K562 (cell line): Measurements from ENCODE around the gene TMC2. TPM values are rescaled to one million over a fixed set of nuclear protein-coding genes. Genes with fewer than 3 reads are reported as not detected.
"Not testable (repeated sequence)": the region's sequence is repeated elsewhere in the genome, so short reads cannot be mapped to it uniquely, and the experiment has no call there.

Source experiments
- ATAC-seq: fragments of 200-7000 bp; cut with Tn5 transposase; 3 replicates; pipeline ENCODE4 v1.9.1; 2020; ENCODE audit warnings: moderate library complexity
- BruUV-seq: library from RNA; stranded (reverse); fragments of 400-500 nt; replicated peaks from 2 replicates; lab custom pipeline; 2021; lab: Mats Ljungman, UMichigan
- CTCF ChIA-PET: fragments of 300-600 bp; formaldehyde crosslinking; extraction: SDS; loops from one replicate; lab custom pipeline; 2021; ENCODE audit warnings: low intra/inter-chr PET ratio; lab: Yijun Ruan, JAX
- POLR2A ChIA-PET: fragments of 300-600, 350-650 bp; sonication (Branson Sonifier 250); formaldehyde crosslinking; extraction: SDS; loops from one replicate; lab custom pipeline; 2021; ENCODE audit warnings: antibody characterized with exemption, inconsistent platforms; lab: Yijun Ruan, JAX
- DNase-seq, 4 experiments: peaks; one replicate each; pipeline versions ENCODE4 v3.0.0 to v3.0.0-alpha.2; 2011 to 2018; ENCODE audit warnings: low spot score in 3 of 4, mixed read lengths in 3 of 4; ENCODE audit errors: extremely low read depth in 1 of 4
- FAIRE-seq: peaks from 2 replicates; lab custom pipeline; 2011; peaks lifted over from hg19 to GRCh38; lab: Jason Lieb, UNC
- H2AFZ ChIP-seq: 2 replicates; pipeline ENCODE4 v1.6.0; 2011; ENCODE audit warnings: low read depth, low read length, control low read depth, inconsistent platforms
- H3K27ac ChIP-seq: fragments of 200-600 bp; 3 replicates; pipeline ENCODE4 v1.8.0; 2011; ENCODE audit warnings: low read depth, mild to moderate bottlenecking, control low read depth, inconsistent platforms, low read length, moderate library complexity, mixed read lengths; ENCODE audit errors: extremely low read depth
- H3K27me3 ChIP-seq, 2 experiments: fragments of 300-600 bp in 1 of 2; 2 replicates in 1 of 2; 3 replicates in 1 of 2; pipeline versions ENCODE4 v1.6.0 to v1.8.0; 2011; ENCODE audit warnings: inconsistent platforms in 2 of 2, low read length in 2 of 2, mild to moderate bottlenecking in 1 of 2, mixed read lengths in 1 of 2, moderate library complexity in 1 of 2; ENCODE audit not compliant: control insufficient read depth in 2 of 2, insufficient read depth in 2 of 2
- H3K36me3 ChIP-seq: fragments of 300-600 bp; 3 replicates; pipeline ENCODE4 v1.8.0; 2011; ENCODE audit warnings: mild to moderate bottlenecking, low read length, inconsistent platforms; ENCODE audit not compliant: control insufficient read depth, insufficient read depth
- H3K4me1 ChIP-seq, 2 experiments: fragments of 200-600 bp in 1 of 2; replicated peaks in 1 of 2; 2 replicates in 1 of 2; 3 replicates in 1 of 2; pipeline versions ENCODE4 v1.5.1 to v1.8.0; 2011; ENCODE audit warnings: inconsistent platforms in 2 of 2, low read length in 2 of 2, mild to moderate bottlenecking in 1 of 2, mixed read lengths in 1 of 2, moderate library complexity in 1 of 2; ENCODE audit not compliant: control insufficient read depth in 2 of 2, insufficient read depth in 2 of 2
- H3K4me2 ChIP-seq: 2 replicates; pipeline ENCODE4 v1.6.1; 2011; ENCODE audit warnings: low read length, control low read depth, inconsistent platforms, mixed read lengths; ENCODE audit not compliant: insufficient read depth
- H3K4me3 ChIP-seq: fragments of 200-600 bp; sonication (generic), shearing (Covaris generic); 2 replicates; pipeline ENCODE4 v1.5.1; 2016; ENCODE audit warnings: control low read depth, inconsistent platforms
- H3K79me2 ChIP-seq: fragments of 200-600 bp; 3 replicates; pipeline ENCODE4 v1.8.0; 2011; ENCODE audit warnings: low read length, inconsistent platforms; ENCODE audit not compliant: control insufficient read depth, insufficient read depth
- H3K9ac ChIP-seq, 2 experiments: 2 replicates each; pipeline versions ENCODE4 v1.6.0 to v1.6.1; 2011; ENCODE audit warnings: low read depth in 2 of 2, low read length in 2 of 2, control low read depth in 1 of 2, inconsistent platforms in 1 of 2, mild to moderate bottlenecking in 1 of 2, mixed read lengths in 1 of 2; ENCODE audit not compliant: insufficient read depth in 1 of 2
- H3K9me1 ChIP-seq: one replicate; pipeline ENCODE4 v1.6.0; 2011; ENCODE audit warnings: inconsistent platforms, mild to moderate bottlenecking, low read length, moderate library complexity; ENCODE audit not compliant: control insufficient read depth, insufficient read depth
- H3K9me3 ChIP-seq: replicated peaks from 2 replicates; pipeline ENCODE4 v1.5.1; 2011; ENCODE audit warnings: low read depth, low read length, inconsistent platforms; ENCODE audit not compliant: control insufficient read depth, insufficient read depth
- H4K20me1 ChIP-seq: replicated peaks from 2 replicates; pipeline ENCODE4 v1.6.1; 2011; ENCODE audit warnings: low read length, inconsistent platforms, mixed read lengths; ENCODE audit not compliant: control insufficient read depth, insufficient read depth
- EP300 ChIP-seq: IDR thresholded peaks from 2 replicates; pipeline ENCODE4 v1.6.1; 2012; ENCODE audit warnings: low read length, improper control_type of control experiment
- MAZ ChIP-seq, 2 experiments: fragments of 450-650 bp in 1 of 2; sonication (generic) in 1 of 2; formaldehyde crosslinking; IDR thresholded peaks in 1 of 2; conservative IDR thresholded peaks in 1 of 2; 2 replicates each; pipeline versions ENCODE4 v1.4.0 to v1.5.0; 2020; ENCODE audit warnings: mild to moderate bottlenecking in 1 of 2, missing genetic modification reagents in 1 of 2
- NFIC ChIP-seq: fragments of 450-650 bp; IDR thresholded peaks from 2 replicates; pipeline ENCODE4 v1.6.1; 2017; ENCODE audit warnings: mild to moderate bottlenecking, inconsistent platforms
- TAF1 ChIP-seq: IDR thresholded peaks from 2 replicates; pipeline ENCODE4 v1.6.1; 2011; ENCODE audit warnings: mild to moderate bottlenecking, low read length, moderate library complexity; ENCODE audit not compliant: insufficient read depth, control insufficient read depth, severe bottlenecking; ENCODE audit errors: extremely low read depth
- ZFP36 ChIP-seq: fragments of 150-350 bp; IDR thresholded peaks from 2 replicates; pipeline ENCODE4 v1.6.1; 2018; ENCODE audit warnings: low read length, low read depth; ENCODE audit not compliant: partially characterized antibody
- ZNF436 ChIP-seq: fragments of 250-450, 450-650 bp; sonication (Bioruptor Pico); formaldehyde crosslinking; IDR thresholded peaks from 2 replicates; pipeline ENCODE4 v1.7.0; 2020; ENCODE audit warnings: mild to moderate bottlenecking
- WGBS: fragments of 100-300 bp; shearing (Covaris generic); methylation state at CpG from one replicate; pipeline ENCODE4 v1.1.6; 2016; ENCODE audit warnings: low coverage, mixed read lengths; ENCODE audit not compliant: insufficient coverage; ENCODE audit errors: missing lambda C conversion rate; 5-methylcytosine and 5-hydroxymethylcytosine counted together
- in situ Hi-C: fragments of 300-500 bp; cut with MboI; formaldehyde crosslinking; loops from 4 replicates; pipeline ENCODE4 v1.15.0; 2018; ENCODE audit warnings: inconsistent platforms, mixed read lengths
- intact Hi-C: fragments of 100-400 bp; cut with micrococcal nuclease; formaldehyde crosslinking; loops from 2 replicates; pipeline ENCODE4 v1.14.2; 2022
- polyA plus RNA-seq, 8 experiments: library from polyadenylated mRNA; depleted of rRNA in 4 of 8; stranded (reverse) in 5 of 8; unstranded in 3 of 8; fragments of >200 nt; fragmentation: Nextera tagmentation in 2 of 8; fragmentation: Illumina TruSeq in 1 of 8; extraction: Ambion mirVana in 2 of 8; extraction: Trizol in 1 of 8; gene quantifications; 2 replicates each; pipeline versions ENCODE4 v1.2.1 to v1.2.3, GENCODE V29; 2011 to 2014; ENCODE audit warnings: inconsistent platforms in 1 of 8, missing spikeins in 1 of 8
- total RNA-seq, 7 experiments: library from RNA; depleted of rRNA in 6 of 7; stranded (reverse); fragments of >200 nt in 6 of 7; fragmentation: Illumina TruSeq in 2 of 7; extraction: Trizol in 2 of 7; gene quantifications; 2 replicates each; pipeline versions ENCODE4 v1.2.1 to v1.2.3, GENCODE V29; 2011 to 2021; ENCODE audit warnings: low replicate concordance in 1 of 7

Gene TMC2
- total and polyA plus RNA-seq, 9 of the 15 experiments (the other 6 are each of a cell fraction or from before 2014, with no cell fraction given), result not detected

DNA sequence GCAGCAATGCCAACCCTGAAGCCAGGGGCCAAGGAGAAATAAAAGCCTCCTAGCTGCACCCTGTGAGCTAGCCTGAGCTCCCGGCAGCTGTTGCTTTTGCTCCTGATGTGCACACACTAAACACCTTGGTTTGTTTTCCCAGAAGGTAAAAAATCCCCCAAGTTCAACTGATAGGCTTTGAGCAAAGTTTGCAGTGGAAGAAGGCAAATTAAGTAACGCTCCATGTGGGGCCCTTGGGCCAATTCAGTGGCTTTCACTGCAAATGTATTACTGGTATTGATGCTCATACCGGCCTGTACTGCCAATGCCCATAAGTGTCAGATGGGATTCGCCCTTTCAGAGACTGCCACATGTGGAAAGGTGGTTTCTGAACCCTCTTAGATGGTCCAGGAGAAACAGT, 137.1 kb downstream of the TMC2 start:
- Histone ChIP-seq H3K9me3 (no peaks in the 10 kb centered on the region), H3K79me2 (no peaks in the 10 kb centered on the region), H3K36me3 (no peaks in the 10 kb centered on the region), H3K4me2 (no peak overlapping the region), H3K9ac (no peak overlapping the region), H2AFZ (no peak overlapping the region), H3K4me1 (no peaks in the 10 kb centered on the region; a peak in 1 of 5 replicates), H3K9me1 (no peaks in the 10 kb centered on the region), H3K4me3 (no peak overlapping the region), H3K27ac (no peak overlapping the region), H3K27me3 (no peaks in the 10 kb centered on the region; a peak in 1 of 5 replicates), H4K20me1 (no peaks in the 10 kb centered on the region)
- BruUV-seq, result no TSS peak
- no peak for FAIRE-seq
- DNase-seq, result no peak
- intact Hi-C loops (no loop called here), in situ Hi-C loops (no loop called here)
- CTCF ChIA-PET, result interaction anchor here (0.6 to 1.3 kb wide), 5 partner anchors 27 to 1645 kb away, joined by 3 to 6 read pairs (median 5); no protein-coding TSS in a partner anchor
- 7% methylated on average over 3 of the region's 4 CpGs for WGBS
- ATAC-seq, result no peak
- POLR2A ChIA-PET, result interaction anchor here (1.8 kb wide), 1 partner anchor 9 kb away, joined by 5 read pairs; the partner anchor contains the start of gene IDH3B
- TF ChIP-seq ZFP36 (no peak), TAF1 (no peak), EP300 (no peak), ZNF436 (CRISPR knock-in tag) (no peak)

DNA sequence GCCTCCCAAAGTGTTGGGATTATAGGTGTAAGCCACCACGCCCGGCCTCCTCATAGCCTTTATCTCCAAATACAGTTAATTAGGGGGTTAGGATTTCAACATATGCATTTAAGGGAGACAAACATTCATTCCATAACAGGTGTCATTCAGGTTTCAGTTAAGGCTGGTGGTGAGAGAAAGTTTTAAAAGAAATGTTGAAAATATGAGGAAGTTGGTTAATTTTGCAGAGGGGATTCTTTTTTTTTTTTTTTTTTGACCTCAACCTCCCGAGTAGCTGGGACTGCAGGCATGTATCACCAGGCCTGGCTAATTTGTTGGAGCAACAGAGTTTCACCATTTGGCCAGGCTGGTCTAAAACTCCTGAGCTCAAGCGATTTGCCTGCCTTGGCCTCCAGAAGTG, 143.7 kb downstream of the TMC2 start:
- intact Hi-C loops, result no loop called here
- POLR2A ChIA-PET, result no interaction called here

DNA sequence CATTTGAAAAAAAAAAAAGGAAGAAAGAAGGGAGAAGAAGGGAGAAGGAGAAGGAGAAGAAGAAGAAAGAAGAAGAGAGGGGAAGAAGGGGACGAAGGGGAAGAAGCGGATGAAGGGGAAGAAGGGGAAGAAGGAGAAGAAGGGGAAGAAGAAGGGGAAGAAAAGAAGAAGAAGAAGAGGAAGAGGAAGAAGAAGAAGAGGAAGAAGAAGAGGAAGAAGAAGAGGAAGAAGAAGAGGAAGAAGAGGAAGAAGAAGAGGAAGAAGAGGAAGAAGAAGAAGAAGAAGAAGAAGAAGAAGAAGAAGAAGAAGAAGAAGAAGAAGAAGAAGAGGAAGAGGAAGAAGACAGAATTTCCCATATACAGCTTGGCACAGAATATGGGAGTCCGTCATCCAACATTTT, 145.7 kb downstream of the TMC2 start:
- H3K4me2 ChIP-seq, POLR2A ChIA-PET, H3K9me3 ChIP-seq, FAIRE-seq, BruUV-seq, H3K9ac ChIP-seq, H4K20me1 ChIP-seq, H3K36me3 ChIP-seq, CTCF ChIA-PET, DNase-seq, H3K27me3 ChIP-seq, H3K4me1 ChIP-seq, H3K79me2 ChIP-seq, H3K4me3 ChIP-seq, ATAC-seq, H2AFZ ChIP-seq, in situ Hi-C loops, H3K27ac ChIP-seq, intact Hi-C loops, H3K9me1 ChIP-seq: not testable (repeated sequence)
- WGBS, result 9% methylated on average over 3 of the region's 3 CpGs

More for the DNA sequence above, 143.7 kb downstream of the TMC2 start:
- no peak overlapping the region for H2AFZ ChIP-seq
- no peak for ATAC-seq
- H3K36me3 ChIP-seq, result no peaks in the 10 kb centered on the region
- FAIRE-seq, result no peak
- WGBS, result 5% methylated on average over 3 of the region's 4 CpGs
- no peak overlapping the region for H3K4me3 ChIP-seq
- H3K4me1 ChIP-seq, result no peaks in the 10 kb centered on the region
- H3K27ac ChIP-seq, result no peak overlapping the region
- no peak for DNase-seq
- no peak overlapping the region for H3K9ac ChIP-seq
- CTCF ChIA-PET, result no interaction called here
- no peak overlapping the region for H3K4me2 ChIP-seq
- BruUV-seq, result no TSS peak
- H4K20me1 ChIP-seq, result no peaks in the 10 kb centered on the region
- no peaks in the 10 kb centered on the region for H3K27me3 ChIP-seq
- H3K79me2 ChIP-seq, result no peaks in the 10 kb centered on the region
- in situ Hi-C loops, result no loop called here
- H3K9me1 ChIP-seq, result no peaks in the 10 kb centered on the region
- TF ChIP-seq MAZ (CRISPR knock-in tag; conservative IDR thresholded peaks at IDR 0.05 in 1 of 2, IDR thresholded peaks at IDR 0.05 in 1 of 2) (no peak), NFIC (no peak)
- TF ChIP-seq, all 486 proteins: peak for 0
- H3K9me3 ChIP-seq, result no peaks in the 10 kb centered on the region
